SK-N-SH treated with all-trans-retinoic acid at 6 μM for 48 hours (cell line): ENCODE measurements around the gene HIBCH.

Source experiments
- ATAC-seq: fragments of 200-7000 bp; cut with Tn5 transposase; 3 replicates; pipeline ENCODE4 v1.9.1; 2020; ENCODE audit warnings: mild to moderate bottlenecking, moderate library complexity
- BACH2 ChIP-seq: fragments of 250-450 bp; sonication (Bioruptor Pico); IDR thresholded peaks from 2 replicates; pipeline ENCODE4 v1.9.0; 2021; ENCODE audit warnings: mild to moderate bottlenecking, borderline replicate concordance
- CSDC2 ChIP-seq: fragments of 250-450 bp; sonication (Bioruptor Pico); IDR thresholded peaks from 2 replicates; pipeline ENCODE4 v1.5.0; 2020; ENCODE audit warnings: mild to moderate bottlenecking, moderate library complexity
- ESRRG ChIP-seq: fragments of 250-450 bp; sonication (Bioruptor Pico); IDR thresholded peaks from 2 replicates; pipeline ENCODE4 v1.6.1; 2021; ENCODE audit warnings: mild to moderate bottlenecking
- ISL1 ChIP-seq: fragments of 250-450 bp; sonication (Bioruptor Pico); IDR thresholded peaks from 2 replicates; pipeline ENCODE4 v2.1.2; 2022; ENCODE audit warnings: mild to moderate bottlenecking, moderate library complexity
- OSR1 ChIP-seq: fragments of 250-450 bp; sonication (Bioruptor Pico); IDR thresholded peaks from 2 replicates; pipeline ENCODE4 v1.8.0; 2022; ENCODE audit warnings: moderate library complexity, mild to moderate bottlenecking, inconsistent platforms
- PPARA ChIP-seq: fragments of 250-450 bp; sonication (Bioruptor Pico); IDR thresholded peaks from 2 replicates; pipeline ENCODE4 v1.5.0; 2020; ENCODE audit warnings: mild to moderate bottlenecking, borderline replicate concordance
- RARB ChIP-seq: fragments of 250-450 bp; sonication (Bioruptor Pico); IDR thresholded peaks from 2 replicates; pipeline ENCODE4 v1.8.0; 2021; ENCODE audit warnings: mild to moderate bottlenecking, moderate library complexity
- SNAI2 ChIP-seq: fragments of 250-450 bp; sonication (Bioruptor Pico); IDR thresholded peaks from 2 replicates; pipeline ENCODE4 v1.5.0; 2020; ENCODE audit warnings: mild to moderate bottlenecking, moderate library complexity
- TCF4 ChIP-seq: fragments of 250-450 bp; sonication (Bioruptor Pico); IDR thresholded peaks from 2 replicates; pipeline ENCODE4 v1.8.0; 2021; ENCODE audit warnings: mild to moderate bottlenecking, moderate library complexity, borderline replicate concordance
- ZC3H10 ChIP-seq: fragments of 250-450 bp; sonication (Bioruptor Pico); IDR thresholded peaks from 2 replicates; pipeline ENCODE4 v1.5.1; 2021; ENCODE audit warnings: mild to moderate bottlenecking, moderate library complexity
- ZFP3 ChIP-seq: fragments of 250-450 bp; sonication (Bioruptor Pico); IDR thresholded peaks from 2 replicates; pipeline ENCODE4 v1.5.0; 2020; ENCODE audit warnings: mild to moderate bottlenecking, moderate library complexity
- ZFP30 ChIP-seq: fragments of 450-650 bp; formaldehyde crosslinking; IDR thresholded peaks from 2 replicates; pipeline ENCODE4 v1.5.0; 2022; ENCODE audit warnings: mild to moderate bottlenecking, moderate library complexity
- ZNF565 ChIP-seq: fragments of 450-650 bp; formaldehyde crosslinking; conservative IDR thresholded peaks from 2 replicates; pipeline ENCODE4 v1.5.0; 2020; ENCODE audit warnings: low read depth, mild to moderate bottlenecking, moderate library complexity
- ZNF70 ChIP-seq: fragments of 450-650 bp; formaldehyde crosslinking; IDR thresholded peaks from 2 replicates; pipeline ENCODE4 v1.5.0; 2020; ENCODE audit warnings: mild to moderate bottlenecking, moderate library complexity
- ZNF8 ChIP-seq: fragments of 450-650 bp; formaldehyde crosslinking; IDR thresholded peaks from 2 replicates; pipeline ENCODE4 v1.5.0; 2020; ENCODE audit warnings: mild to moderate bottlenecking, moderate library complexity
- TF ChIP-seq, protein P1 (sequence below): fragments of 250-450 bp; sonication (Bioruptor Pico); IDR thresholded peaks from 2 replicates; pipeline ENCODE4 v1.8.0; 2021; ENCODE audit warnings: low read depth, mild to moderate bottlenecking, moderate library complexity, borderline replicate concordance
- TF ChIP-seq, protein P2 (sequence below): fragments of 250-450 bp; sonication (Bioruptor Pico); IDR thresholded peaks from 2 replicates; pipeline ENCODE4 v1.8.0; 2020; ENCODE audit warnings: mild to moderate bottlenecking, moderate library complexity, borderline replicate concordance
- TF ChIP-seq, protein P3 (sequence below): fragments of 250-450 bp; sonication (Bioruptor Pico); IDR thresholded peaks from 2 replicates; pipeline ENCODE4 v1.5.1; 2021; ENCODE audit warnings: mild to moderate bottlenecking, moderate library complexity

HIBCH gene

GRCh38 chr2:190200603-190201002, 119.0 kb downstream of the HIBCH start (continued):
- TF ChIP-seq ZNF565 (CRISPR knock-in tag) (no peak), SNAI2 (CRISPR knock-in tag) (no peak), ZC3H10 (CRISPR knock-in tag) (no peak), ZFP30 (no peak), ESRRG (CRISPR knock-in tag) (no peak), OSR1 (no peak)

DNA sequence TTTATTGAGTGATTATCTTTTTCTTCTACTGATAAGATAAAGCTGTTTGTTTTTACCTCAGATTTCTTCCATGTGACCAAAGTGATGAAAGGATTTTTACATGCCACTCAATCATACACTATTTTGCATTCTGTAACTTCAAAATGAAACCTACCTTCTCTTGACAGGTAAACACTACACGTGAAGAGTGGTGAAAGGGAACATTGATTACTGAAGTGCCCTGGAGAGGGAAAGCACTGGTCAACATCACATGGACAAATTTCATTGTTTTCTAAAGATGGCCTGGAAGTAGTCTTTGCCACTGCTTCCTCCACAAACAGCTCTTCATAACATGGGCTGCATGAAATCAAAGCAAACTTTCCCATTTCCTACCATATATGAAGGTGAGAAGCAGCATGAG, 120.1 kb downstream of the HIBCH start:
- TF ChIP-seq ZNF8 (CRISPR knock-in tag) (no peak), SNAI2 (CRISPR knock-in tag) (no peak), RARB (CRISPR knock-in tag) (no peak), ZFP30 (no peak)
- TF ChIP-seq, protein P1, sequence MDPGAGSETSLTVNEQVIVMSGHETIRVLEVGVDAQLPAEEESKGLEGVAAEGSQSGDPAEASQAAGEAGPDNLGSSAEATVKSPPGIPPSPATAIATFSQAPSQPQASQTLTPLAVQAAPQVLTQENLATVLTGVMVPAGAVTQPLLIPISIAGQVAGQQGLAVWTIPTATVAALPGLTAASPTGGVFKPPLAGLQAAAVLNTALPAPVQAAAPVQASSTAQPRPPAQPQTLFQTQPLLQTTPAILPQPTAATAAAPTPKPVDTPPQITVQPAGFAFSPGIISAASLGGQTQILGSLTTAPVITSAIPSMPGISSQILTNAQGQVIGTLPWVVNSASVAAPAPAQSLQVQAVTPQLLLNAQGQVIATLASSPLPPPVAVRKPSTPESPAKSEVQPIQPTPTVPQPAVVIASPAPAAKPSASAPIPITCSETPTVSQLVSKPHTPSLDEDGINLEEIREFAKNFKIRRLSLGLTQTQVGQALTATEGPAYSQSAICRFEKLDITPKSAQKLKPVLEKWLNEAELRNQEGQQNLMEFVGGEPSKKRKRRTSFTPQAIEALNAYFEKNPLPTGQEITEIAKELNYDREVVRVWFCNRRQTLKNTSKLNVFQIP (CRISPR knock-in tag), result no peak
- ATAC-seq, result no peak

DNA sequence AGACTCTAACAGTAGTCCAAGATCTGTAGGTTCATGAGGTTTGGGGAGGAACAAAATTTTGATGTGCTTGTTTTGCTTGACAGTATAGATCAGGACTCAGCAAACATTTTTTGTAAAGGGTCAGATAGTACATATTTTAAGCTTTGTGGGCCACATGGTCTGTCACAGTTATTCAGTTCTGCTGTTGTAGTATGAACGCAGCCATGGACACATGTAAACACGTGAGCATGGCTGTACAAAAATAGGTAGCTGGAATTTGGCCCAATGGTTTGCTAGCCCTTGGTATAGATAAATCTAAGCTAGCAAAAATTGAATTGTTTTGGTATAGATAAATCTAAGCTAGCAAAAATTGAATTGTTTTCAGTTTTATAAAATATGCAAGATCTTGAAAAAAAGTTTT, 120.5 kb downstream of the HIBCH start:
- ATAC-seq, result no peak
- TF ChIP-seq ZNF565 (CRISPR knock-in tag), result no peak
- no peak for TF ChIP-seq ZNF8 (CRISPR knock-in tag)
- TF ChIP-seq CSDC2, result no peak
- no peak for TF ChIP-seq ZC3H10 (CRISPR knock-in tag)
- no peak for TF ChIP-seq PPARA (CRISPR knock-in tag)
- TF ChIP-seq, protein P2, sequence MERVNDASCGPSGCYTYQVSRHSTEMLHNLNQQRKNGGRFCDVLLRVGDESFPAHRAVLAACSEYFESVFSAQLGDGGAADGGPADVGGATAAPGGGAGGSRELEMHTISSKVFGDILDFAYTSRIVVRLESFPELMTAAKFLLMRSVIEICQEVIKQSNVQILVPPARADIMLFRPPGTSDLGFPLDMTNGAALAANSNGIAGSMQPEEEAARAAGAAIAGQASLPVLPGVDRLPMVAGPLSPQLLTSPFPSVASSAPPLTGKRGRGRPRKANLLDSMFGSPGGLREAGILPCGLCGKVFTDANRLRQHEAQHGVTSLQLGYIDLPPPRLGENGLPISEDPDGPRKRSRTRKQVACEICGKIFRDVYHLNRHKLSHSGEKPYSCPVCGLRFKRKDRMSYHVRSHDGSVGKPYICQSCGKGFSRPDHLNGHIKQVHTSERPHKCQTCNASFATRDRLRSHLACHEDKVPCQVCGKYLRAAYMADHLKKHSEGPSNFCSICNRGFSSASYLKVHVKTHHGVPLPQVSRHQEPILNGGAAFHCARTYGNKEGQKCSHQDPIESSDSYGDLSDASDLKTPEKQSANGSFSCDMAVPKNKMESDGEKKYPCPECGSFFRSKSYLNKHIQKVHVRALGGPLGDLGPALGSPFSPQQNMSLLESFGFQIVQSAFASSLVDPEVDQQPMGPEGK (CRISPR knock-in tag), result no peak
- TF ChIP-seq BACH2 (CRISPR knock-in tag), result no peak

- no peak for ATAC-seq
- no peak for TF ChIP-seq ZNF70 (CRISPR knock-in tag)
- TF ChIP-seq ZNF8 (CRISPR knock-in tag), result no peak
- no peak for TF ChIP-seq ZNF565 (CRISPR knock-in tag)
- TF ChIP-seq ZC3H10 (CRISPR knock-in tag), result no peak
- TF ChIP-seq ISL1 (CRISPR knock-in tag), result no peak
- no peak for TF ChIP-seq TCF4 (CRISPR knock-in tag)
Measured at GRCh38 chr2:190197143-190197720, 122.4 kb downstream of the HIBCH start.

DNA sequence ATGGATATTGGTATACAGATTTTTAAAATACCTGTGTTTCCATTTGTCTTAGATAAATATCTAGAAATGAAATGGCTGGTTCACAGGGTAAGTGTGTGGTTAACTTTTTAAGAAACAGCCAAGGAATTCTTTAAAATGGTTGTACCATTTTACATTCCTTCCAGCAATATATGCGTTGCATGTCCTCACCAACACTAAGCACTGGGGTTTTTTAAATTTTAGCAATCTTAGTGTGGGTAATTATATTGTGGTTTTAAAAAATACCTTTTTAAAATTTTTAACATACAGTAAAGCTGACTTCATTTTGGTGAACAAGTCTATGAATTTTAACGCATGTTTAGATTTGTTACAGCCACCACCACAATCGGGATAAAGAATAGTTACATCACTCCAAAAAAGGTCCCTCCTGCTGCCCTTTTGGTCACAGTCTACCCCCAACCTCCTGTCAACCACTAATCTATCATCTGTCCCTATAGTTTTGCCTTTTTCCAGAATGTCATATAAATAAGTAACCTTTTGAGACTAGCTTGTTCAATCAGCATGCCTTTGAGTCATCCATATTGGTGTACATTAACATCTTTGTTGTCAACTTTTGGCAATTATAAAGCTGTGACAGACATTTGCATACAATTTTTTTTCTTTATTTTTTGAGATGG, 129.0 kb downstream of the HIBCH start:
- no peak for TF ChIP-seq PPARA (CRISPR knock-in tag)
- TF ChIP-seq OSR1, result no peak
- TF ChIP-seq CSDC2, result no peak
- no peak for TF ChIP-seq ESRRG (CRISPR knock-in tag)
- TF ChIP-seq ISL1 (CRISPR knock-in tag), result no peak
- TF ChIP-seq, protein P2 (CRISPR knock-in tag), result no peak
- no peak for TF ChIP-seq ZFP30
- TF ChIP-seq, protein P3, sequence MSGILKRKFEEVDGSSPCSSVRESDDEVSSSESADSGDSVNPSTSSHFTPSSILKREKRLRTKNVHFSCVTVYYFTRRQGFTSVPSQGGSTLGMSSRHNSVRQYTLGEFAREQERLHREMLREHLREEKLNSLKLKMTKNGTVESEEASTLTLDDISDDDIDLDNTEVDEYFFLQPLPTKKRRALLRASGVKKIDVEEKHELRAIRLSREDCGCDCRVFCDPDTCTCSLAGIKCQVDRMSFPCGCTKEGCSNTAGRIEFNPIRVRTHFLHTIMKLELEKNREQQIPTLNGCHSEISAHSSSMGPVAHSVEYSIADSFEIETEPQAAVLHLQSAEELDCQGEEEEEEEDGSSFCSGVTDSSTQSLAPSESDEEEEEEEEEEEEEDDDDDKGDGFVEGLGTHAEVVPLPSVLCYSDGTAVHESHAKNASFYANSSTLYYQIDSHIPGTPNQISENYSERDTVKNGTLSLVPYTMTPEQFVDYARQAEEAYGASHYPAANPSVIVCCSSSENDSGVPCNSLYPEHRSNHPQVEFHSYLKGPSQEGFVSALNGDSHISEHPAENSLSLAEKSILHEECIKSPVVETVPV (CRISPR knock-in tag), result no peak
- TF ChIP-seq ZNF565 (CRISPR knock-in tag), result no peak
- TF ChIP-seq ZC3H10 (CRISPR knock-in tag), result no peak
- TF ChIP-seq ZFP3 (CRISPR knock-in tag), result no peak
- TF ChIP-seq, protein P1 (CRISPR knock-in tag), result no peak
- ATAC-seq, result no peak
